ENCODE measurements around the gene ATP5IF1.

- TF ChIP-seq CTCF (conservative IDR thresholded peaks at IDR 0.05; ENCODE audit: low read length) = no peak
- no peak for TF ChIP-seq EZH2phosphoT487 (IDR thresholded peaks at IDR 0.05; ENCODE audit: borderline replicate concordance, low read depth, low read length)
Measured at GRCh38 chr1:28246427-28246832, 10.5 kb downstream of the ATP5IF1 start.
